HG02943 (cell line): ENCODE results near the gene MED15.

Experiments
- ATAC-seq: cut with Tn5 transposase; IDR thresholded peaks from one replicate; pipeline ENCODE4 v1.9.1; 2021; ENCODE audit warnings: mild to moderate bottlenecking, low read depth, moderate library complexity; ENCODE audit not compliant: unreplicated experiment

Gene MED15

DNA sequence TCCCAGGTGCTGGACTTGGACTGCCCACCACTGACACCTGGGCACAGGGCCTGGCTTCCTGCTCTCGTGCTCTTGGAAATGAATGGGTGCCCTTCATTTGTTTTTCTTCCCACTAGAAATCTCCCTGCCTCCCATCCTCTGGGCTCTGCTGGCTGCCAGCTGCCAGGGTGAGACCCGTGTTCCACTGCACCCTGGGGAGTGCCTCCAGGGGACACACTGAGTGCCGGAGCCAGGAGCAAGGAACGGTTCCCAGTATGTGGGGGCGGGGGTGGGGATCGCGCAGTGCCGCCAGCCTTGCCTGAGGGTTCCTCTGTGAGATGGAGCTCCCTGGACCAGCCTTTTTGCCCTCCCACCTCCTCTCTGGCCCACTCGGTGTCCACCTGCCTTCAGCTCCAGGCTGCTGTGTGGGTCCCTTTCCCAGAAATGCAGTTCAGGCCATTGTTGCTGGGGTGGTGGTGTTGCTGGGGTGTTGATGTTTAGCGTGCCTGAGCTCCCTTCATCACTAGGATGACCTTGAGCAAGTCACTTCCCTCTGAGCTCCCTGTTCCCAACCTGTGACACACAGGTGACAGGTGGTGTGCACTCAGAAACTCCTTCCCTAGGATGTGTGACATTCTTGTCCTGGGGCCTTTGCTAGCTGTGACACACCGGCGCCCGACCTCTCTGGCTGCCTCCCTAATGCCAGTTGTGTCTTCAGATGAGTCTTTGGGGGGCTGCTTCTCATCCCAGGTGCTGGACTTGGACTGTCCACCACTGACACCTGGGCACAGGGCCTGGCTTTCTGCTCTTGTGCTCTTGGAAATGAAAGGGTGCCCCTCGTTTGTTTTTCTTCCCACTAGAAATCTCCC lies 72.1 kb downstream of the MED15 start:
- no peak for ATAC-seq

- ATAC-seq: no peak
Observed at GRCh38 chr22:20580179-20580578, 72.8 kb downstream of the MED15 start.

DNA sequence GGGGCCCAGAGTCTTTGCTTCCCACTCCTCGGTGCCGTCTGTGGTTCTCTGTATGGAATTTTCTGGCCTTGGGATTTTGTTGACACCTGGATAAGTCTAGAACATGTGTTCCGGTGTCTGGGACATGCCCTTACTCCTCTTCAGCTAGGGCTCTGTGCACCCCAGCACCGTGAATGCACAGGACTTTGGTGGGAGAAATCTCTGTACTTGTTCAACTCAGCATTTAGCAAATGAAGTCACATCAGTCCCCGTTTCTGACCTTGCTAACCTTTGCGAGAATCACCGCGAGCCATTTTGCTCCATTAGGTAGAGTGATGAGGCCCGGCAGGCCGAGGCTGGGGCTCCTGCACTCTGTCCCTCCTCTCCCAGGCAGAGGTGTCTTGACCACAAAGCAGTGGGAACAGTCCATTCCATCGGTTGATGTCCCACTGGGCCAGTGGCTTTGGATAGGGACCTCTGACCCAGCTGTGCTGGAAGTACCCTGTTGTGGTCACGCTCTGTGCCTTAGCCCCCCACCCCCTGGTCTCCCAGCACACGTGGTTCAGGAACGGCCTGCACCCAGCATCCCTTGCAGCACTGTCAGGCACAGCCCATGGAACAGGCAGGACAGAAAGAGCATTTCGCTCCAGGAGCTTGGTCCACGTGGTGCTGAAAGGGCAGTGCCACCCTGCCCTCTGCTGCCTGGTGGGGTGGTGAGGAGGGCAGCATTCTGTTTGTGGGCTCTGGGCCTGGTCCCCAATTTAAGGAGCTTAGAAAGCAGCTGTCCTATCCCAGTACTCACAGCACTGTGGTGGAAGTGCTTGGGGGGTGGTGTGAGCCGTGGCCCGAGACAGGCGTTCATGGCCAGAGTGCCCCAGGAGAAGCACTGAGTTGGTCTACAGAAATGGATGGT lies 73.4 kb downstream of the MED15 start:
- ATAC-seq: no peak

- no peak for ATAC-seq
Observed at GRCh38 chr22:20581503-20582170, 74.2 kb downstream of the MED15 start.

GRCh38 chr22:20582171-20582511 lies 74.7 kb downstream of the MED15 start:
- ATAC-seq: no peak

GRCh38 chr22:20582520-20583361 lies 75.3 kb downstream of the MED15 start:
- no peak for ATAC-seq

- ATAC-seq: no peak
Observed at GRCh38 chr22:20583471-20583922, 76.1 kb downstream of the MED15 start.

- no peak for ATAC-seq
Observed at GRCh38 chr22:20584029-20584871, 76.8 kb downstream of the MED15 start.

GRCh38 chr22:20584872-20585638 lies 77.6 kb downstream of the MED15 start:
- no peak for ATAC-seq

DNA sequence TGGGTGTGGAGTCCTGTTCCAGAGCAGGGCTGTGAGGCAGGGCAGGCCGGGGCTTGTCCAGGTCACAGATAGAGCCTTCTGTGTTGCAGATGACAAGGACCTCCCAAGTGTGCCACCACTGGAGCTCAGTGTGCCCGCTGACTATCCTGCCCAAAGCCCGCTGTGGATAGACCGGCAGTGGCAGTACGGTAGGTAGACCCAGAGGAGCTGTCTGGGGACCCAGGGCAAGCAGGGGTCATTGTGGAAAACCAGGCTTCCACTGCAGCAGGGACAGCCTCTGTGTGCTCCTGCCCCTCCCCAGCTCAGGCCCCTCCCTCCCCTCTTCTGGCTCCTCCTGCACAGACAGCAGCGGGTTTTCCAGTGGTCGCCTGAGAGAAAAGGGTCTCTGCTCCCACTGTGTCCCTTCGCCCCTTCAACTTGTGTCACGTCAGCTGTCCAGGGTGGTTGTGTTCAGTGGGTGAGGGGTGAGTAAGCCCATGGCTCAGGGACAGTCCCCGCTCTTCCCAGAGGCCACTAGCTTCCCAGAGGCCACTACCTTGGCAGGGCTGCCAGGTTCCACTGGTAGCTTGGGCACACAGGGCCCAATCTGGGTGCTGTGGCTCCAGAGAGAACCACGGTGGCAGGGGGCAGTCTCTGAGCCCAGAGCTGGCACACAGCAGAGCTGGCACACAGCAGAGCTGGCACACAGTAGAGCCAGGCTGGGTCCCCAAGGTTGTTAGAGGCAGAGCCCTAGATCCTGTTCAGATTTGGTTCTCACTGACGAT lies 78.4 kb downstream of the MED15 start:
- ATAC-seq: no peak

GRCh38 chr22:20586403-20586745 lies 79.0 kb downstream of the MED15 start:
- ATAC-seq: no peak

GRCh38 chr22:20587206-20587958 lies 80.0 kb downstream of the MED15 start:
- ATAC-seq: no peak

DNA sequence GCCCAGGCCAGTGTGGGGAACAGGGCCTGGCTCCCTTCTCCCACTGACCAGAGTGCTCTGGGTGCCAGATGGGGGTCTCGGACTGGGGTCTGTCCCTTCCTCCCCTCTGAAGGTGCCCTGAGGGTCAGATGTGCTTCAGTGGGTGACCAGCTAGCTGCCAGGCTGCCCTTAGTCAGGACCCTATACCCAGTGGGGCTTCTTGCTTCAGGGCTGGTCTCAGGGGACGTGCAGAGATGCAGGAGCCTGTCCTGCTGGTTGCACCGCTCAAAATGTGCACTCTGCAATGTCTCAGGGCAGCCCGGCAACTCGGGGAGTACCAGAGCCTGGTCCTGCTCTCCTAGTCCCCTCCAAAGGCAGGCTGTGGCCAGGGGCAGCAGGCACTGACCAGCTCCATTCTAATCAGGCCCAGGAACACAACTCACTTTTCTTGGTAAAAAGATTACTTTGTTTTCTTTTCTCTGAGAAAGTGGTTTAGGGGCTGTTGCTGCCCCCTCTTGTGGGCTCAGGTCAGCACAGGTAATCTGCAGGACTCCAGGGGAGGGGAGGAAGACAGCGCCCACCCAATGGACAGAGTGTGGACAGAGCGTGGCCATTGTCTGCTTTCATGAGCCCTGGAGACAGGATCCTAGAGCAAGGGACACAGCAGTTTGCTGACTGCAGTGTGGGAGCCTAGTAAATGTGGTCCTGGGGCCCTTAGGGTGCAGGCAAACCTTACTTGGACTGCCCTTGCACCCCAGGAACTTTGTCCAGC lies 80.9 kb downstream of the MED15 start:
- ATAC-seq: no peak

GRCh38 chr22:20588843-20589581 lies 81.6 kb downstream of the MED15 start:
- ATAC-seq: no peak

GRCh38 chr22:20589614-20590476 lies 82.4 kb downstream of the MED15 start:
- no peak for ATAC-seq
